22Rv1 (cell line): ENCODE measurements around the gene ADGRB3.

Experiments
- ZFX ChIP-seq: fragments of 450-650 bp; IDR thresholded peaks from 2 replicates; pipeline ENCODE4 v1.6.1; 2017; ENCODE audit warnings: antibody characterized with exemption, borderline replicate concordance
- TF ChIP-seq, protein P1 (sequence below): fragments of 450-650 bp; IDR thresholded peaks from 2 replicates; pipeline ENCODE4 v1.5.1; 2017; ENCODE audit warnings: mild to moderate bottlenecking

DNA sequence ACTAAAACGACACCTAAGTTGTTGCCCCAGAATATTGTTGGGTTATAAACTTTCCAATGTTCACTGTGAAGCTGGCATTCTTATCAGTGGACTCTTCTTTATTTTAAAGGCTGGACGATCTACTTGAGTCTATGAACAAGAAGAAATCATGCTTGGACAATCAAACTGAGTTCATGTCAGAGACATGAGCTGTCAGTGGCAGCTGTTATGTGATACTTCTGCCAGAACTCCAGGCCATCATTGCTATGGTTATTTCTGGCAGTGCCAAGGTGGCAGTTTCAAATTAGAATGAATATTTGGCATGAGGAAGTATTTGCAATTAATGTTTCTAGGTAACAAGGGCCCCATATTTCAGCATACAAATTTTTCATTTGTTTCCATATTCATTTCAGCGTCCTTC lies 744.4 kb downstream of the ADGRB3 start:
- TF ChIP-seq, protein P1, sequence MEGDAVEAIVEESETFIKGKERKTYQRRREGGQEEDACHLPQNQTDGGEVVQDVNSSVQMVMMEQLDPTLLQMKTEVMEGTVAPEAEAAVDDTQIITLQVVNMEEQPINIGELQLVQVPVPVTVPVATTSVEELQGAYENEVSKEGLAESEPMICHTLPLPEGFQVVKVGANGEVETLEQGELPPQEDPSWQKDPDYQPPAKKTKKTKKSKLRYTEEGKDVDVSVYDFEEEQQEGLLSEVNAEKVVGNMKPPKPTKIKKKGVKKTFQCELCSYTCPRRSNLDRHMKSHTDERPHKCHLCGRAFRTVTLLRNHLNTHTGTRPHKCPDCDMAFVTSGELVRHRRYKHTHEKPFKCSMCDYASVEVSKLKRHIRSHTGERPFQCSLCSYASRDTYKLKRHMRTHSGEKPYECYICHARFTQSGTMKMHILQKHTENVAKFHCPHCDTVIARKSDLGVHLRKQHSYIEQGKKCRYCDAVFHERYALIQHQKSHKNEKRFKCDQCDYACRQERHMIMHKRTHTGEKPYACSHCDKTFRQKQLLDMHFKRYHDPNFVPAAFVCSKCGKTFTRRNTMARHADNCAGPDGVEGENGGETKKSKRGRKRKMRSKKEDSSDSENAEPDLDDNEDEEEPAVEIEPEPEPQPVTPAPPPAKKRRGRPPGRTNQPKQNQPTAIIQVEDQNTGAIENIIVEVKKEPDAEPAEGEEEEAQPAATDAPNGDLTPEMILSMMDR: no peak
- TF ChIP-seq ZFX: no peak
